GM23248 (cell line): ENCODE data around the gene MAP3K13.

Experiments
- EZH2 ChIP-seq: fragments of 200-600 bp; sonication (generic); IDR thresholded peaks from 2 replicates; pipeline ENCODE4 v1.6.1; 2018; ENCODE audit warnings: antibody characterized with exemption, mild to moderate bottlenecking; ENCODE audit not compliant: insufficient read depth, poor library complexity, severe bottlenecking
- EZH2phosphoT487 ChIP-seq: fragments of 200-600 bp; sonication (generic); IDR thresholded peaks from 2 replicates; pipeline ENCODE4 v1.6.1; 2018; ENCODE audit warnings: antibody characterized with exemption, moderate library complexity, mild to moderate bottlenecking, low read depth; ENCODE audit not compliant: insufficient read depth

- TF ChIP-seq EZH2: no peak
- TF ChIP-seq EZH2phosphoT487: no peak
Observed at GRCh38 chr3:185526349-185526951, 163.5 kb downstream of the MAP3K13 start.
